Measurements from ENCODE around the gene LACRT. TPM values are rescaled to one million over a fixed set of nuclear protein-coding genes. Genes with fewer than 3 reads are reported as not detected.
"Not testable (repeated sequence)": the region's sequence is repeated elsewhere in the genome, so short reads cannot be mapped to it uniquely, and the experiment has no call there.

Gene LACRT
- total RNA-seq, 6 donors from 2014 or later = not detected

- Histone ChIP-seq H3K4me1 (no peaks in the 10 kb centered on the region), H3K27ac (no peak overlapping the region), H3K9me3 (no peaks in the 10 kb centered on the region), H3K36me3 (no peaks in the 10 kb centered on the region), H3K4me3 (no peak overlapping the region), H3K27me3 (no peaks in the 10 kb centered on the region)
- no peak for TF ChIP-seq CTCF (IDR thresholded peaks at IDR 0.05)
- no peak for TF ChIP-seq EP300 (IDR thresholded peaks at IDR 0.05)
- TF ChIP-seq POLR2A (IDR thresholded peaks at IDR 0.05) = no peak
- no peak for TF ChIP-seq POLR2AphosphoS5 (IDR thresholded peaks at IDR 0.05)
- ATAC-seq (ENCODE audit: low FRiP score in 2 of 2) (no peak), DNase-seq (no peak)
- 81 to 85% methylated on average over 5 of the region's 5 CpGs for WGBS, 2 donors
Measured at GRCh38 chr12:54667945-54668344, 33.2 kb upstream of the LACRT start.

- H3K9me3 ChIP-seq = no peaks in the 10 kb centered on the region
- H3K4me3 ChIP-seq = no peak overlapping the region
- H3K27me3 ChIP-seq = no peaks in the 10 kb centered on the region
- DNase-seq (no peak), ATAC-seq (ENCODE audit: low FRiP score in 2 of 2) (no peak)
- TF ChIP-seq POLR2AphosphoS5 (IDR thresholded peaks at IDR 0.05) (no peak), EP300 (IDR thresholded peaks at IDR 0.05) (no peak), CTCF (IDR thresholded peaks at IDR 0.05) (no peak), POLR2A (IDR thresholded peaks at IDR 0.05) (no peak)
- H3K36me3 ChIP-seq = no peaks in the 10 kb centered on the region
- WGBS, 2 donors = 60 to 69% methylated on average over 3 of the region's 3 CpGs
- H3K27ac ChIP-seq = no peak overlapping the region
- H3K4me1 ChIP-seq = no peaks in the 10 kb centered on the region
Measured at GRCh38 chr12:54666008-54666407, 31.3 kb upstream of the LACRT start.

GRCh38 chr12:54665022-54665635 lies 30.4 kb upstream of the LACRT start:
- not testable (repeated sequence) for H3K4me3 ChIP-seq; ATAC-seq (ENCODE audit: low FRiP score in 2 of 2); H3K36me3 ChIP-seq; H3K27me3 ChIP-seq; H3K9me3 ChIP-seq; H3K4me1 ChIP-seq; H3K27ac ChIP-seq; DNase-seq
- WGBS, 2 donors = 78 to 81% methylated on average over 3 of the region's 3 CpGs

- no peaks in the 10 kb centered on the region for H3K9me3 ChIP-seq
- H3K36me3 ChIP-seq = no peaks in the 10 kb centered on the region
- H3K4me3 ChIP-seq = no peak overlapping the region
- DNase-seq (no peak), ATAC-seq (ENCODE audit: low FRiP score in 2 of 2) (no peak)
- no peak overlapping the region for H3K27ac ChIP-seq
- TF ChIP-seq POLR2A (IDR thresholded peaks at IDR 0.05) = no peak
- TF ChIP-seq CTCF (IDR thresholded peaks at IDR 0.05) = no peak
- TF ChIP-seq EP300 (IDR thresholded peaks at IDR 0.05) = no peak
- no peaks in the 10 kb centered on the region for H3K27me3 ChIP-seq
- no peaks in the 10 kb centered on the region for H3K4me1 ChIP-seq
- WGBS, 2 donors = 74 to 78% methylated on average over 3 of the region's 3 CpGs
Measured at GRCh38 chr12:54663603-54664002, 28.9 kb upstream of the LACRT start.

GRCh38 chr12:54662026-54662425 lies 27.3 kb upstream of the LACRT start:
- Histone ChIP-seq H3K4me1 (no peaks in the 10 kb centered on the region), H3K36me3 (no peaks in the 10 kb centered on the region), H3K9me3 (no peaks in the 10 kb centered on the region), H3K27ac (no peak overlapping the region), H3K27me3 (no peaks in the 10 kb centered on the region), H3K4me3 (no peak overlapping the region)
- ATAC-seq (ENCODE audit: low FRiP score in 2 of 2) (no peak), DNase-seq (no peak)
- 56 to 69% methylated on average over 3 of the region's 3 CpGs for WGBS, 2 donors
- TF ChIP-seq CTCF (IDR thresholded peaks at IDR 0.05) = no peak
- TF ChIP-seq POLR2A (IDR thresholded peaks at IDR 0.05) = no peak
- no peak for TF ChIP-seq EP300 (IDR thresholded peaks at IDR 0.05)
- no peak for TF ChIP-seq POLR2AphosphoS5 (IDR thresholded peaks at IDR 0.05)
